HFFc6 (cell line): ENCODE results near the gene GAS2L1. TPM values are rescaled to one million over a fixed set of nuclear protein-coding genes. Genes with fewer than 3 reads are reported as not detected.

Source experiments
- DNase-seq: peaks from one replicate; pipeline ENCODE4 v3.0.0-alpha.2; 2018
- H3K27ac Mint-ChIP-seq: 2 replicates; pipeline ENCODE4 v1.8.0; 2020; ENCODE audit warnings: mild to moderate bottlenecking, mixed read lengths
- H3K27me3 Mint-ChIP-seq: 2 replicates; pipeline ENCODE4 v1.8.0; 2021; ENCODE audit warnings: mild to moderate bottlenecking, moderate library complexity, mixed read lengths; ENCODE audit not compliant: insufficient read depth
- H3K36me3 Mint-ChIP-seq: 2 replicates; pipeline ENCODE4 v1.8.0; 2021; ENCODE audit warnings: low read depth, mixed read lengths
- H3K4me1 Mint-ChIP-seq: 2 replicates; pipeline ENCODE4 v1.8.0; 2020; ENCODE audit warnings: low read depth, mixed read lengths
- H3K4me3 Mint-ChIP-seq: 2 replicates; pipeline ENCODE4 v1.8.0; 2020; ENCODE audit warnings: mild to moderate bottlenecking, moderate library complexity, mixed read lengths
- H3K9me3 Mint-ChIP-seq: 2 replicates; pipeline ENCODE4 v1.8.0; 2020; ENCODE audit warnings: mild to moderate bottlenecking, mixed read lengths
- CTCF ChIP-seq: fragments of 200-600 bp; sonication (generic); IDR thresholded peaks from 2 replicates; pipeline ENCODE4 v1.5.0; 2021; ENCODE audit warnings: antibody characterized with exemption, mild to moderate bottlenecking
- total RNA-seq, 6 experiments: library from RNA; stranded (reverse); fragmentation: NEBNext Ultra II Directional; extraction: Animal tissue kit (Norgen Biotek cat#: 25700); gene quantifications; 2 replicates in 1 of 6; 3 replicates in 5 of 6; pipeline ENCODE4 v1.2.3, GENCODE V29; 2021

Gene GAS2L1
- total RNA-seq, 6 experiments from 2014 or later = 40.5 to 48.8 (median 43.3) TPM

- H3K36me3 Mint-ChIP-seq = peaks cover 4% of the 10 kb centered on the region; the same call in 1 of the 2 replicates
- H3K27me3 Mint-ChIP-seq = peaks cover 21% of the 10 kb centered on the region
- no peak within 1 kb of the TSS for H3K27ac Mint-ChIP-seq
- peak within 1 kb of the TSS; percentile 59 for H3K4me3 Mint-ChIP-seq
- no peak for DNase-seq
- TF ChIP-seq CTCF = no peak
- H3K9me3 Mint-ChIP-seq = no peaks in the 10 kb centered on the region
- H3K4me1 Mint-ChIP-seq = peaks cover 19% of the 10 kb centered on the region
These were observed 9.1 kb downstream of the GAS2L1 start, which contains the start of gene RASL10A for GRCh38 chr22:29315286-29316140. TSS of gene RASL10A (minus strand) at chr22:29315697. CDS start at chr22:29315246, 451 bp downstream.

GRCh38 chr22:29316141-29316828 lies 9.8 kb downstream of the GAS2L1 start:
- Mint-ChIP-seq H3K27me3 (peaks cover 21% of the 10 kb centered on the region), H3K27ac (no peak overlapping the region), H3K36me3 (peaks cover 4% of the 10 kb centered on the region; the same call in 1 of the 2 replicates), H3K4me1 (peaks cover 11% of the 10 kb centered on the region), H3K4me3 (no peak overlapping the region), H3K9me3 (no peaks in the 10 kb centered on the region)
- DNase-seq = no peak
- no peak for TF ChIP-seq CTCF

GRCh38 chr22:29317827-29318454 lies 11.5 kb downstream of the GAS2L1 start:
- TF ChIP-seq CTCF = no peak
- Mint-ChIP-seq H3K9me3 (no peaks in the 10 kb centered on the region), H3K27me3 (peaks cover 19% of the 10 kb centered on the region), H3K27ac (no peak overlapping the region), H3K4me1 (peaks cover 10% of the 10 kb centered on the region), H3K4me3 (no peak overlapping the region), H3K36me3 (peaks cover 1% of the 10 kb centered on the region; the same call in 1 of the 2 replicates)
- DNase-seq = no peak

- Mint-ChIP-seq H3K9me3 (no peaks in the 10 kb centered on the region), H3K27ac (no peak overlapping the region), H3K36me3 (no peaks in the 10 kb centered on the region), H3K4me1 (peaks cover 8% of the 10 kb centered on the region), H3K27me3 (peaks cover 19% of the 10 kb centered on the region), H3K4me3 (no peak overlapping the region)
- DNase-seq = no peak
- no peak for TF ChIP-seq CTCF
These were observed 12.6 kb downstream of the GAS2L1 start for GRCh38 chr22:29319072-29319471.

- Mint-ChIP-seq H3K4me3 (no peak overlapping the region), H3K9me3 (no peaks in the 10 kb centered on the region), H3K27me3 (peaks cover 12% of the 10 kb centered on the region), H3K36me3 (no peaks in the 10 kb centered on the region), H3K4me1 (no peaks in the 10 kb centered on the region), H3K27ac (no peak overlapping the region)
- no peak for DNase-seq
- TF ChIP-seq CTCF = peak; percentile 53
These were observed 14.1 kb downstream of the GAS2L1 start for GRCh38 chr22:29320546-29320945.
